ENCODE measurements around the gene PHC2. TPM values are rescaled to one million over a fixed set of nuclear protein-coding genes. Genes with fewer than 3 reads are reported as not detected.

PHC2 gene
- total and polyA plus RNA-seq, 2 of the 13 experiments (the other 11 are each of a cell fraction or from before 2014, with no cell fraction given), result 52.5 to 84.9 TPM

DNA sequence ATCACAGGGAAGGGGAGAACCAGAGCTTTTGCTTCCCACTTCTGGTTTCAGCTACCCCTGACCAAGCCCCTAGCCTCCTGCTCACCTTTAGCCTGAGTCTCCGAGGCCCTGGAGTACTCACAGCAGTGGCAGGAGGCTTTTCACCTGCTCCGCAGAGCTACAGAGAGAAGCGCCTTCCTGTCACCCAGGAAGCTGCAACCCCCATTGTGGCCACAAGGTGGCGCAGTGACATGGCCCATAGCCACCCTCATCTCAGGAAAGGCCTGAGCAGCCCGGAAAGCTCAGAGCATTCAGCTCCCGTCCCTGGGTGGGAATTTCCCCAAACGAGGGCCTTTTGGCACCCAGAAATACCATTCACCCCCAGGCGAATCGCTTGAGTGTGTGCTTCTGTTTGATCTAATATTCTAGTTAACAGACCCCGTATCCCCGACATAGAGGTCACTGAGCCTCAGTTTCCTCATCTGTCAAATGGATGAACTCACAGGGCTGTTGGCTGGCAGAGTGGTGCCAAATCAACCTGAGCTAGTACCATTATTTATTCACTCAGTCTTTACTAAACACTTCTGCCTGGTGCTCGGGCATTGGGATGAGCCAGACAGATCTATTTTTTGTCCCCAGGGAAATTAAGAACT lies 135.3 kb downstream of the PHC2 start (continued):
- TF ChIP-seq MED1 (CRISPR knock-in tag; IDR thresholded peaks at IDR 0.05), result no peak
- TF ChIP-seq NFYB (CRISPR knock-in tag; IDR thresholded peaks at IDR 0.05), result no peak
- no peak for TF ChIP-seq ZBTB8A (CRISPR knock-in tag; IDR thresholded peaks at IDR 0.05; ENCODE audit: borderline replicate concordance, low read depth)
- TF ChIP-seq ZNF569 (CRISPR knock-in tag; IDR thresholded peaks at IDR 0.05; ENCODE audit: borderline replicate concordance), result no peak
- TF ChIP-seq ZSCAN25 (CRISPR knock-in tag; IDR thresholded peaks at IDR 0.05), result 0 out of 2 replicates have a peak, but pooled peaks have one; percentile 33
- TF ChIP-seq, protein P1, sequence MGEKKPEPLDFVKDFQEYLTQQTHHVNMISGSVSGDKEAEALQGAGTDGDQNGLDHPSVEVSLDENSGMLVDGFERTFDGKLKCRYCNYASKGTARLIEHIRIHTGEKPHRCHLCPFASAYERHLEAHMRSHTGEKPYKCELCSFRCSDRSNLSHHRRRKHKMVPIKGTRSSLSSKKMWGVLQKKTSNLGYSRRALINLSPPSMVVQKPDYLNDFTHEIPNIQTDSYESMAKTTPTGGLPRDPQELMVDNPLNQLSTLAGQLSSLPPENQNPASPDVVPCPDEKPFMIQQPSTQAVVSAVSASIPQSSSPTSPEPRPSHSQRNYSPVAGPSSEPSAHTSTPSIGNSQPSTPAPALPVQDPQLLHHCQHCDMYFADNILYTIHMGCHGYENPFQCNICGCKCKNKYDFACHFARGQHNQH (CRISPR knock-in tag; IDR thresholded peaks at IDR 0.05), result 0 out of 2 replicates have a peak, but pooled peaks have one; percentile 21
- no peak for TF ChIP-seq ZNF232 (CRISPR knock-in tag; IDR thresholded peaks at IDR 0.05; ENCODE audit: borderline replicate concordance)
- TF ChIP-seq ZNF598 (CRISPR knock-in tag; IDR thresholded peaks at IDR 0.05; ENCODE audit: borderline replicate concordance), result no peak
- TF ChIP-seq TSC22D2 (CRISPR knock-in tag; IDR thresholded peaks at IDR 0.05; ENCODE audit: borderline replicate concordance), result no peak
- TF ChIP-seq DPF2 (CRISPR knock-in tag; IDR thresholded peaks at IDR 0.05; ENCODE audit: borderline replicate concordance, low read depth), result no peak
- TF ChIP-seq, protein P2, sequence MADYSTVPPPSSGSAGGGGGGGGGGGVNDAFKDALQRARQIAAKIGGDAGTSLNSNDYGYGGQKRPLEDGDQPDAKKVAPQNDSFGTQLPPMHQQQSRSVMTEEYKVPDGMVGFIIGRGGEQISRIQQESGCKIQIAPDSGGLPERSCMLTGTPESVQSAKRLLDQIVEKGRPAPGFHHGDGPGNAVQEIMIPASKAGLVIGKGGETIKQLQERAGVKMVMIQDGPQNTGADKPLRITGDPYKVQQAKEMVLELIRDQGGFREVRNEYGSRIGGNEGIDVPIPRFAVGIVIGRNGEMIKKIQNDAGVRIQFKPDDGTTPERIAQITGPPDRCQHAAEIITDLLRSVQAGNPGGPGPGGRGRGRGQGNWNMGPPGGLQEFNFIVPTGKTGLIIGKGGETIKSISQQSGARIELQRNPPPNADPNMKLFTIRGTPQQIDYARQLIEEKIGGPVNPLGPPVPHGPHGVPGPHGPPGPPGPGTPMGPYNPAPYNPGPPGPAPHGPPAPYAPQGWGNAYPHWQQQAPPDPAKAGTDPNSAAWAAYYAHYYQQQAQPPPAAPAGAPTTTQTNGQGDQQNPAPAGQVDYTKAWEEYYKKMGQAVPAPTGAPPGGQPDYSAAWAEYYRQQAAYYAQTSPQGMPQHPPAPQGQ (CRISPR knock-in tag; IDR thresholded peaks at IDR 0.05; ENCODE audit: borderline replicate concordance), result no peak
- peak; percentile 48; the same call in 1 of the 2 replicates for TF ChIP-seq CCDC6 (CRISPR knock-in tag; IDR thresholded peaks at IDR 0.05)
- peak; percentile 89 for TF ChIP-seq RAD21 (CRISPR knock-in tag; IDR thresholded peaks at IDR 0.05)
- TF ChIP-seq RFX3 (CRISPR knock-in tag; IDR thresholded peaks at IDR 0.05), result no peak
- TF ChIP-seq ELF1 (CRISPR knock-in tag; IDR thresholded peaks at IDR 0.05), result 0 out of 2 replicates have a peak, but pooled peaks have one; percentile 35
- no peak for TF ChIP-seq MTF1 (CRISPR knock-in tag; IDR thresholded peaks at IDR 0.05)
- TF ChIP-seq, protein P3, sequence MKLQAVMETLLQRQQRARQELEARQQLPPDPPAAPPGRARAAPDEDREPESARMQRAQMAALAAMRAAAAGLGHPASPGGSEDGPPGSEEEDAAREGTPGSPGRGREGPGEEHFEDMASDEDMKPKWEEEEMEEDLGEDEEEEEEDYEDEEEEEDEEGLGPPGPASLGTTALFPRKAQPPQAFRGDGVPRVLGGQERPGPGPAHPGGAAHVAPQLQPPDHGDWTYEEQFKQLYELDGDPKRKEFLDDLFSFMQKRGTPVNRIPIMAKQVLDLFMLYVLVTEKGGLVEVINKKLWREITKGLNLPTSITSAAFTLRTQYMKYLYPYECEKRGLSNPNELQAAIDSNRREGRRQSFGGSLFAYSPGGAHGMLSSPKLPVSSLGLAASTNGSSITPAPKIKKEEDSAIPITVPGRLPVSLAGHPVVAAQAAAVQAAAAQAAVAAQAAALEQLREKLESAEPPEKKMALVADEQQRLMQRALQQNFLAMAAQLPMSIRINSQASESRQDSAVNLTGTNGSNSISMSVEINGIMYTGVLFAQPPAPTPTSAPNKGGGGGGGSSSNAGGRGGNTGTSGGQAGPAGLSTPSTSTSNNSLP (IDR thresholded peaks at IDR 0.05; ENCODE audit: low read depth, low read length), result no peak
- TF ChIP-seq ELF4 (CRISPR knock-in tag; IDR thresholded peaks at IDR 0.05; ENCODE audit: borderline replicate concordance), result no peak
- TF ChIP-seq, protein P4, sequence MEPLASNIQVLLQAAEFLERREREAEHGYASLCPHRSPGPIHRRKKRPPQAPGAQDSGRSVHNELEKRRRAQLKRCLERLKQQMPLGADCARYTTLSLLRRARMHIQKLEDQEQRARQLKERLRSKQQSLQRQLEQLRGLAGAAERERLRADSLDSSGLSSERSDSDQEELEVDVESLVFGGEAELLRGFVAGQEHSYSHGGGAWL (CRISPR knock-in tag; IDR thresholded peaks at IDR 0.05), result 0 out of 2 replicates have a peak, but pooled peaks have one; percentile 18
- TF ChIP-seq YY1 (IDR thresholded peaks at IDR 0.05; ENCODE audit: insufficient read depth, insufficient replicate concordance, low read depth, low read length), result peak; percentile 30
- no peak for TF ChIP-seq TCF12 (IDR thresholded peaks at IDR 0.05)
- no peak for TF ChIP-seq TCF12 (CRISPR knock-in tag; IDR thresholded peaks at IDR 0.05)
- TF ChIP-seq, protein P5, sequence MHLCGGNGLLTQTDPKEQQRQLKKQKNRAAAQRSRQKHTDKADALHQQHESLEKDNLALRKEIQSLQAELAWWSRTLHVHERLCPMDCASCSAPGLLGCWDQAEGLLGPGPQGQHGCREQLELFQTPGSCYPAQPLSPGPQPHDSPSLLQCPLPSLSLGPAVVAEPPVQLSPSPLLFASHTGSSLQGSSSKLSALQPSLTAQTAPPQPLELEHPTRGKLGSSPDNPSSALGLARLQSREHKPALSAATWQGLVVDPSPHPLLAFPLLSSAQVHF (CRISPR knock-in tag; IDR thresholded peaks at IDR 0.05), result no peak
- TF ChIP-seq MAFF (IDR thresholded peaks at IDR 0.05; ENCODE audit: low read depth, low read length), result no peak
- TF ChIP-seq ZNF549 (CRISPR knock-in tag; IDR thresholded peaks at IDR 0.05), result no peak
- peak; percentile 43; the same call in 1 of the 2 replicates for TF ChIP-seq ETV5 (CRISPR knock-in tag; IDR thresholded peaks at IDR 0.05; ENCODE audit: borderline replicate concordance)

All from HepG2 (cell line).